Stimulated activated CD8-positive, alpha-beta memory T cell treated with anti-CD3 and anti-CD28 coated beads, Interleukin-4, amount 100 ng/mL, for 48 hours (primary cell): Measurements from ENCODE around the gene SELENOF.
"Not testable (repeated sequence)": the region's sequence is repeated elsewhere in the genome, so short reads cannot be mapped to it uniquely, and the experiment has no call there.

Source experiments
- DNase-seq: peaks from one replicate; pipeline ENCODE4 v3.0.0-alpha.2; 2020

The SELENOF gene

DNA sequence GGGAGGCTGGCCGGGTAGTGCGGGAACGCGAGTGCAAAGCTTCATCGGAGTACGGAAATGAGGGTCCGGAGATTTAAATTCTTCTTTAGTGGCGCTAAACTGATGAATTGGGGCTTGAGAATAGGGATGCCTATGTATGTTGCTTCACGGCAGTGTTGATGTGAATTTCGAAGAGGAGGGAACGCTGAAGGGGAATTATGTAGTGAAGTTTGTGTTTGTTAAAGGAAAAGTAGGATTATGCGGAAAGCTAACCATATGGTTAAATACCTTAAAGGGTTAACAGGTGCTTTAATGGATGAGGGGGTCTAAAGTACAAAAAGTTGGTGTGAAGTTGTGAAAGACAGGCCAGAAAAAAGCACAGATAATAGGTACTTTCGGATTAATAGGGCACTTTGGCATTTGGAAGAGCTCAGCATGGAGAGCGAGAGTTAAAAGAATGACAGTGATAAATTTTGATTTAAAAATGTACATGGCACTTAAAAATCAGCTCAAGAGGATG lies 1.9 kb upstream of the SELENOF start:
- DNase-seq, result no peak

GRCh38 chr1:86914998-86915736 lies 1.2 kb upstream of the SELENOF start:
- DNase-seq, result peak; percentile 61

GRCh38 chr1:86914601-86914997 lies 673 bp upstream of the SELENOF start, which contains the start of gene HS2ST1:
Gene HS2ST1, plus strand, starts transcription at chr1:86914635.
- DNase-seq, result no peak

DNA sequence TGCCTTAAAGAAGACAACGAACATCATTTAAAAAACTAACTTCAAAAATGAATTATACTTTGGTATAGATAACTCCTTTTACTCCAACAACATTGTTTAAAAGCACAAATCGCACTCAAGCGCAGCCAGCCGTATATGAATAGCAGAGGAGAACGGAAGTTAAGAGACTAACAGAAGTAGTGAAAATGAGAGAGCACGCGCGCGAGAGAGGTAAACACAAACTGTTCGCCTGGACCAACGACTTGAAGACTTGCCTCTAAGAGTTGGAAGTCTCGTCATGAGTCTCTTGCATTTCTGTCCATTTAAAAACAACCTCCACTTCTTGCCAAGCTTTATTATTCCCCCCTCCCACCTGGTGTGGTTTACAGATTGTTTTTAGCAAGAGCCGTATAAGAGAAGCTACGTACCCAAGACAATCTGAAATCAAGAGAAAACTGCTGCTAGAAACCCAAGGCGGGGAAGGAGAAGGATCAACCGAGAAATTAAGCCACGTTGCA lies 479 bp downstream of the SELENOF start:
- peak; percentile 53 for DNase-seq

- DNase-seq, result no peak
These were observed 1.5 kb downstream of the SELENOF start for GRCh38 chr1:86912281-86912900.

DNA sequence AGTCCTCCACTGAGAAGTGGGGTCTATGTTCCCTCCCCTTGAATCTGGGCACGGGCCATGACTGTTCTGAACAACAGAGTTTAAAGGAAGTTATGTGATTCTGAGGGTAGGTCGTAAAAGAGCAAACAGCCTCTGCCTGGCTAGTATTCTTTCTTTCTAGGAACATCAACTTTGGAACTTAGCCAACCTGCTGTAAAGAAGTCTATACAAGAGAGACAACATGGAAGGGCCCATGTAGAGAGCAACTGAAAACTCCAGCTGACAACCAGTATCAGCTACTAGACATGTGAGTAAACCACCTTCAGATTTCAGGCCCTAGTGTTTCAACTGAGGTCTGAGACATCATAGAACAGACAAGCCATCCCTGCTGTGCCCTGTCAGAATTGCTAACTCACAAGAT lies 7.5 kb downstream of the SELENOF start:
- no peak for DNase-seq

- no peak for DNase-seq
These were observed 8.1 kb downstream of the SELENOF start for GRCh38 chr1:86905875-86906274.

DNA sequence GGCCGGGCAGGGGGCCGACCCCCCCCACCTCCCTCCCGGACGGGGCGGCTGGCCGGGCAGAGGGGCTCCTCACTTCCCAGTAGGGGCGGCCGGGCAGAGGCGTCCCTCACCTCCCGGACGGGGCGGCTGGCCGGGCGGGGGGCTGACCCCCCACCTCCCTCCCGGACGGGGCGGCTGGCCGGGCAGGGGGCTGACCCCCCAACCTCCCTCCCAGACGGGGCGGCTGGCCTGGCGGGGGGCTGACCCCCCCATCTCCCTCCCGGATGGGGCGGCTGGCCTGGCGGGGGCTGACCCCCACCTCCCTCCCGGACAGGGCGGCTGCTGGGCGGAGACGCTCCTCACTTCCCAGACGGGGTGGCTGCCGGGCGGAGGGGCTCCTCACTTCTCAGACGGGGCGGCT lies 14.5 kb downstream of the SELENOF start:
- DNase-seq, result not testable (repeated sequence)

DNA sequence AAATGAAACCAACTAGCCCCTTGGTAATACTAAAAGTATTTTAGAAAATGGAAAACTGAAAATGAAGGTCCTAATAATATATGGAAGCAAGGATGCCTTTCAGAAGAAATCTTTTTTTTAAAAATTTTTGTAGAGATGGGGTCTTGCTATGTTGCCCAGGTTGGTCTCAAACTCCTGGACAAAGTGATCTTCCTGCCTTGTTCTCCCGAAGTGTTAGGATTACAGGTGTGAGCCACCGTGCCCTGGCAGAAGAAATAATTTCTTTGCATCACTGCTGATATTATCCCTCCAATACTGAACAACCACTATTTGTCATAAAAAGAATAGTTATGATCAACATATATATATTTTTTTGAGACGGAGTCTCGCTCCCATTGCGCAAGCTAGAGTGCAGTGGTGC lies 25.6 kb downstream of the SELENOF start:
- DNase-seq, result no peak

- no peak for DNase-seq
These were observed 26.3 kb downstream of the SELENOF start for GRCh38 chr1:86887479-86888162.

DNA sequence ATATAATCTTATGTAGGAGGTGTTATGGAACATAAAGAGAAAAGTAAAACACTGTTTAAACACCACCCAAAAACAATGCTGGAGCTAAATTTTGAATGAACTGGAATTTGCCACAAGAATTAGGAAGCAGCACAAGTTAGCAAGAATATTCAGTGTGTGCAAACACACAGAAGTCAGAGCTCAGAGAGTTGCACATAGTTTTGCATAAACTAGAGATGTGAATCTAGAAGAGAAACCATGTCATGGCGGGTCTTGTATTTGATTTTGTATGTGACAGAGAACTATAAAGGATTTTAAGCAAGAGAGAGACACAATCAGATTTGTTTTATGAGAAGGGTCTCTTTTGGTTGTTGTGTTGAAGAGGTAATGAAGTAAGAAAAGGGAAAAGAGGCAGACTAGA lies 38.2 kb downstream of the SELENOF start:
- DNase-seq, result no peak

DNA sequence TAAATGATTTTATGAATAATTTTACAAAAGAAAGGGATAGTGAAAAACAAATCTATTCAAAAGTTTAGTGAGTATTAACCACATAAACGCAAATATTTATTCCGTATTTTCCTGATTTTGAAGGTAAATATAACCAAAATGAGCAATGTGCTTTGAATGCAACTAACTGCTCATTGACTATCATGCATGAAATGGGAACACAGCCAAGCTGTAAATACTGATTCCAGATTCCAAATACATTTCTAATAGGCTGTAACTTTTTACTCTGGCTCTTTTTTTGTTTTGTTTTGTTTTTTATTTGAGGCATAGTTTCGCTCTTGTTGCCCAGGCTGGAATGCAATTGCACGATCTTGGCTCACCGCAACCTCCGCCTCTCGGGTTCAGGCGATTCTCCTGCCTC lies 41.8 kb downstream of the SELENOF start:
- DNase-seq, result no peak

GRCh38 chr1:86871001-86871400 lies 42.9 kb downstream of the SELENOF start:
- no peak for DNase-seq

DNA sequence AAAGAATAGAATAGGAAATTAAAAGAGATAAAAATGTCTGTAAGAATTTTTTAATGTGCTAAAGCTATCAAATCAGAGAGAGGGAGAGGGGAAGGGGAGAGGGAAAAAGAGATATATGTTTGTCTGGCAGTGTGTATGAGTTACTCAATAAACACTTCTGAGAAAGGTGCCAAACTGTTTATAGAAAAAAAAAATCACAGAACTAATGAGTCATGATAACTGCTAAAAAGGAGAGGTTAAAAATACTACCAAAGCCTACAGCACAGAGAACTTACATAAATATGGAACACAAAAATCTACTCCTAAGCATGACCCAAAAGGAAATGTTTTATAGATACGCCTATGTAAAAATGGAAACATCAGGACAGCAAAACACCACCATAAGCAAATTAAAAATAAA lies 45.4 kb downstream of the SELENOF start:
- DNase-seq, result no peak

- DNase-seq, result not testable (repeated sequence)
These were observed 46.6 kb downstream of the SELENOF start for GRCh38 chr1:86867278-86867677.

- DNase-seq, result no peak
These were observed 47.3 kb downstream of the SELENOF start for GRCh38 chr1:86866665-86867064.

GRCh38 chr1:86865973-86866637 lies 47.8 kb downstream of the SELENOF start:
- no peak for DNase-seq

DNA sequence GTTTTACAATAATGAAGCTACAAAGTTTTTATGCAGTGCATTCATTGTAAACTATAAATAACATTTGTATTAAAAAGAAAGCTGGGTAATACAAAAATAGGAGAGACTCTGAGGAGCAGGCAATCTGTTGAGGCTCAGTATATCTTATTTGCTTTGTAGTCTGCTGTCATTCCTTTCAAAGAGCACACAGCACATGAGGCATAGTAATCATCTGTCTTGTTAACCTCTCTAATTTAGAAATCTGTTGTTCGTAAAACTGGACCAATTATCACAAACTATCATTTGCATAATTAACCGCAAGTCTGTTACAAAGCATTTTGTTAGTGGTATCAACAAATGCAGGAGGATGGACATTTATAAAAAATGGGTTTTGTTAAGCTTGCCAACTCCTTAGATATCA lies 51.0 kb downstream of the SELENOF start:
- no peak for DNase-seq

GRCh38 chr1:86861424-86861823 lies 52.5 kb downstream of the SELENOF start:
- no peak for DNase-seq

DNA sequence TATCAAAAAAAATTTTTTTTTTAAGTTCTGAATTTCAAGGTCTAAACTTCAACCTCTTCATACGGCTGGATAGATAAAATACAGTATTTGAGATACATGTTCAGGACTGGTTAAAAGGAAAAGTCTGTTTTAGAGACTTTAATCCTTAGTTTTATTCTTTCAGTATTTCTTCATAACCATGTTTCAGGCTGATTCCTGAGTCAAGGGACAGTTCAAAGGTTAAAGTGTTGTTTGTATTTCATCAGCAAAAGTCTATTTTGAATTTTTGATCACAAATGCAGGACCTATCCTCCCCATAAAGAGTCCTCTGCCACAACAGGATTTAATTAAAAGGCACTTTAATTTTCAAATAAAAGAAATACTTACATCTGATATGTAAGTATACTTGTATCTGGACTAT lies 53.5 kb downstream of the SELENOF start:
- no peak for DNase-seq

GRCh38 chr1:86860020-86860419 lies 53.9 kb downstream of the SELENOF start:
- DNase-seq, result no peak

DNA sequence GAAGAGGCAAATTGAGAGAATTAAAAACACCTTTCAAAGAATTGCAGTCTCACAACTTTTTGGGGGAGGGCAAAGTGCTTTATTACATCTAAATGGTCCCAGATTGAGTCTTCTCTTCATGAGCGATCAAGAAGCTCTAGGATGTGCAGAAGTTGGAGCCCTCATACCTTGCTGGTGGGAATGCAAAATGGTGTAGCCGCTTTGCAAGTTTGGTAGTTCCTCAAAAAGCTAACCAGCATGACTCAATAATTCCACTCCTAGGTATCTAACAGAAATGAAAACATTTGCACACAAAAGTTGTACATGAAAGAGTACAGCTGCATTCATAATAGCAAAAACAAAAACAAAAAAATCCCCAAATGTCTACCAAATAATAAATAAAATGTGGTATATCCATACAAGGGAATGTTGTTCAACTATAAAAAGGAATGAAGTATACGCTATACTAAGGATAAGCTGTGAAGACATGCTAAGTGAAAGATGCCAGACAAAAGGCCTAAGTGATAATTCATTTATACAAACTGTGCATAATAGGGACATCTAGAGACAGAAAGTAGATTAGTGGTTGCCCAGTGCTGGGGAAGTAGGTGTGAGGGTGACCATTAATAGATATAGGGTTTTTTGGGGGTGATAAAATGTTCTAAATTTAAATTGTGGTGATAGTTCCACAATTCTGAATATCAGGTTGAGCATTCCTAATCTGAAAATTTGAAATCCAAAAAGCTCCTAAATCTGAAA lies 55.2 kb downstream of the SELENOF start:
- DNase-seq, result no peak
